HepG2 (cell line): ENCODE results near the gene OR1F1. TPM values are rescaled to one million over a fixed set of nuclear protein-coding genes. Genes with fewer than 3 reads are reported as not detected.

Experiments
- ADNP ChIP-seq: sonication (generic); formaldehyde crosslinking; IDR thresholded peaks from 2 replicates; pipeline ENCODE4 v1.4.0; 2020; ENCODE audit warnings: missing genetic modification reagents
- BCL6 ChIP-seq: IDR thresholded peaks from 2 replicates; pipeline ENCODE4 v1.6.1; 2016; ENCODE audit warnings: missing genetic modification reagents, missing compliant biosample characterization
- FOXJ3 ChIP-seq: sonication (generic); formaldehyde crosslinking; IDR thresholded peaks from 2 replicates; pipeline ENCODE4 v1.4.0; 2020; ENCODE audit warnings: missing genetic modification reagents, mild to moderate bottlenecking, borderline replicate concordance
- HOXA3 ChIP-seq: sonication (generic); formaldehyde crosslinking; IDR thresholded peaks from 2 replicates; pipeline ENCODE4 v1.5.0; 2020; ENCODE audit warnings: missing genetic modification reagents
- MAF1 ChIP-seq: sonication (generic); formaldehyde crosslinking; IDR thresholded peaks from 2 replicates; pipeline ENCODE4 v1.5.0; 2020; ENCODE audit warnings: missing genetic modification reagents, borderline replicate concordance
- NCOA1 ChIP-seq: sonication (generic); formaldehyde crosslinking; IDR thresholded peaks from 2 replicates; pipeline ENCODE4 v1.9.0; 2021; ENCODE audit warnings: missing genetic modification reagents
- PITX1 ChIP-seq: sonication (generic); formaldehyde crosslinking; IDR thresholded peaks from 2 replicates; pipeline ENCODE4 v1.5.1; 2020; ENCODE audit warnings: mild to moderate bottlenecking, missing genetic modification reagents
- SOX5 ChIP-seq: IDR thresholded peaks from 2 replicates; pipeline ENCODE4 v1.6.1; 2016; ENCODE audit warnings: borderline replicate concordance
- SRY ChIP-seq: sonication (generic); formaldehyde crosslinking; IDR thresholded peaks from 2 replicates; pipeline ENCODE4 v1.8.0; 2022; ENCODE audit warnings: mild to moderate bottlenecking, missing genetic modification reagents
- ZNF3 ChIP-seq: IDR thresholded peaks from 2 replicates; pipeline ENCODE4 v1.7.0; 2017; ENCODE audit warnings: inconsistent platforms
- ZNF317 ChIP-seq: sonication (generic); formaldehyde crosslinking; IDR thresholded peaks from 2 replicates; pipeline ENCODE4 v1.5.0; 2020; ENCODE audit warnings: mild to moderate bottlenecking, missing genetic modification reagents
- ZNF329 ChIP-seq: sonication (generic); formaldehyde crosslinking; IDR thresholded peaks from 2 replicates; pipeline ENCODE4 v1.9.0; 2021; ENCODE audit warnings: low read depth, mild to moderate bottlenecking, missing genetic modification reagents
- ZNF335 ChIP-seq: sonication (generic); formaldehyde crosslinking; IDR thresholded peaks from 2 replicates; pipeline ENCODE4 v1.4.0; 2020; ENCODE audit warnings: missing genetic modification reagents
- ZNF547 ChIP-seq: sonication (generic); formaldehyde crosslinking; IDR thresholded peaks from 2 replicates; pipeline ENCODE4 v1.5.1; 2020; ENCODE audit warnings: mild to moderate bottlenecking, missing genetic modification reagents
- ZNF572 ChIP-seq: sonication (generic); formaldehyde crosslinking; IDR thresholded peaks from 2 replicates; pipeline ENCODE4 v1.5.1; 2020; ENCODE audit warnings: mild to moderate bottlenecking, missing genetic modification reagents
- ZNF598 ChIP-seq: sonication (generic); formaldehyde crosslinking; IDR thresholded peaks from 2 replicates; pipeline ENCODE4 v1.5.1; 2020; ENCODE audit warnings: mild to moderate bottlenecking, missing genetic modification reagents, borderline replicate concordance
- ZNF878 ChIP-seq: sonication (generic); formaldehyde crosslinking; IDR thresholded peaks from 2 replicates; pipeline ENCODE4 v1.8.1; 2023; ENCODE audit warnings: mild to moderate bottlenecking, missing genetic modification reagents, moderate library complexity
- polyA plus RNA-seq, 8 experiments: library from polyadenylated mRNA; depleted of rRNA in 3 of 8; stranded (reverse) in 7 of 8; unstranded in 1 of 8; fragments of >200 nt; fragmentation: Illumina TruSeq in 4 of 8; extraction: Trizol in 4 of 8; gene quantifications; 2 replicates each; pipeline versions ENCODE4 v1.2.1 to v1.2.3, GENCODE V29; 2011 to 2016; ENCODE audit warnings: low read depth in 4 of 8, missing spikeins in 1 of 8, mixed read lengths in 1 of 8; ENCODE audit not compliant: insufficient read depth in 1 of 8
- total RNA-seq, 5 experiments: library from RNA; depleted of rRNA; stranded (reverse); fragments of >200 nt; fragmentation: Illumina TruSeq; extraction: Trizol; gene quantifications; 2 replicates each; pipeline ENCODE4 v1.2.3, GENCODE V29; 2016; ENCODE audit warnings: low read depth in 1 of 5
- TF ChIP-seq, protein P1 (sequence below): sonication (generic); formaldehyde crosslinking; IDR thresholded peaks from 2 replicates; pipeline ENCODE4 v1.4.0; 2020; ENCODE audit warnings: missing genetic modification reagents
- TF ChIP-seq, protein P2 (sequence below): sonication (generic); formaldehyde crosslinking; IDR thresholded peaks from 2 replicates; pipeline ENCODE4 v1.8.0; 2022; ENCODE audit warnings: mild to moderate bottlenecking, missing genetic modification reagents, moderate library complexity
- TF ChIP-seq, protein P3 (sequence below): IDR thresholded peaks from 2 replicates; pipeline ENCODE4 v1.6.1; 2012; ENCODE audit warnings: low read depth, low read length, improper control_type of control experiment
- TF ChIP-seq, protein P4 (sequence below): IDR thresholded peaks from 2 replicates; pipeline ENCODE4 v1.6.1; 2016; ENCODE audit warnings: missing biosample characterization, missing genetic modification reagents, low read depth

OR1F1 gene
- total and polyA plus RNA-seq, 2 of the 13 experiments (the other 11 are each of a cell fraction or from before 2014, with no cell fraction given) = 0.90 TPM; not detected in 1

DNA sequence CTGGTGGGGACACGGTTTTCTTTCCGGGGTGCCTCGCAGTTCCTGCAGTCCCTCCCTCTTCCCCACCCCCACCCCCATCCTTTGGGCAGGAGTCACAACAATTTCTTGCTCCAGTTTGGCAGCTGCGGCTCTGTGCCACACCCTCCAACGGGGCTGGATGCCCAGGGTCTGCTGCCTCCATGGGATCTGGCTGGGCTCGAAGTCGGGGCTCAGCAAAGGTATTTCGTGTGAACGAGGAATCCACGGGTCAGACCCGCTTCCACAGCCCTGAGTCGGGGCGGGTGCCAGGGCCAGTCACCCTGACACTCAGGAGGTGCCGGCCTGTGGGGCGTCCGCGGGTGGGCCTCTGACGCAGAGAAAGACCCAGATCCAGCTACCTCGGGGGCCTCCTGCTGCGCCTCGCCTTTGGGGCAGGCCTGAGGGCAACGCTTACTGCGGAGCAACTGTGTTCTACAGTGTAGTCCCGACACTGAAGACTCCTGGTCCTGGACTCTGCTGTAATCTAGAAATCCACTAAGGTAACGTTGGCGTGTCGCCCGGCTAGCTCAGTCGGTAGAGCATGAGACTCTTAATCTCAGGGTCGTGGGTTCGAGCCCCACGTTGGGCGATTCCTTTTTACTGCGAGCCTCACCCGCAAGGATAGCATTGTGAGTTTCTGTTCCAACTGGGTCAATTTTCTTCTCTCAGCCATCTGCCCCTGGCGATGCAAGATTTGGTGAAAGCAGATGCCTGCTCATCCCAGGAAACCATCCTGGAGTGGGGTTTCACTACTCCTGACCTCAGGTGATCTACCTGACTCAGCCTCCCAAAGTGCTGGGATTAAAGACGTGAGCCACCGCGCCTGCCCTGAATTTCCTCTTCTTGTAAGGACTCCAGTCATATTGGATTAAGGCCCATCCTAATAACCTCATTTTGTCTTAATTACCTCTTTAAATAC is 12.6 kb upstream of the OR1F1 start (continued):
- TF ChIP-seq, protein P1, sequence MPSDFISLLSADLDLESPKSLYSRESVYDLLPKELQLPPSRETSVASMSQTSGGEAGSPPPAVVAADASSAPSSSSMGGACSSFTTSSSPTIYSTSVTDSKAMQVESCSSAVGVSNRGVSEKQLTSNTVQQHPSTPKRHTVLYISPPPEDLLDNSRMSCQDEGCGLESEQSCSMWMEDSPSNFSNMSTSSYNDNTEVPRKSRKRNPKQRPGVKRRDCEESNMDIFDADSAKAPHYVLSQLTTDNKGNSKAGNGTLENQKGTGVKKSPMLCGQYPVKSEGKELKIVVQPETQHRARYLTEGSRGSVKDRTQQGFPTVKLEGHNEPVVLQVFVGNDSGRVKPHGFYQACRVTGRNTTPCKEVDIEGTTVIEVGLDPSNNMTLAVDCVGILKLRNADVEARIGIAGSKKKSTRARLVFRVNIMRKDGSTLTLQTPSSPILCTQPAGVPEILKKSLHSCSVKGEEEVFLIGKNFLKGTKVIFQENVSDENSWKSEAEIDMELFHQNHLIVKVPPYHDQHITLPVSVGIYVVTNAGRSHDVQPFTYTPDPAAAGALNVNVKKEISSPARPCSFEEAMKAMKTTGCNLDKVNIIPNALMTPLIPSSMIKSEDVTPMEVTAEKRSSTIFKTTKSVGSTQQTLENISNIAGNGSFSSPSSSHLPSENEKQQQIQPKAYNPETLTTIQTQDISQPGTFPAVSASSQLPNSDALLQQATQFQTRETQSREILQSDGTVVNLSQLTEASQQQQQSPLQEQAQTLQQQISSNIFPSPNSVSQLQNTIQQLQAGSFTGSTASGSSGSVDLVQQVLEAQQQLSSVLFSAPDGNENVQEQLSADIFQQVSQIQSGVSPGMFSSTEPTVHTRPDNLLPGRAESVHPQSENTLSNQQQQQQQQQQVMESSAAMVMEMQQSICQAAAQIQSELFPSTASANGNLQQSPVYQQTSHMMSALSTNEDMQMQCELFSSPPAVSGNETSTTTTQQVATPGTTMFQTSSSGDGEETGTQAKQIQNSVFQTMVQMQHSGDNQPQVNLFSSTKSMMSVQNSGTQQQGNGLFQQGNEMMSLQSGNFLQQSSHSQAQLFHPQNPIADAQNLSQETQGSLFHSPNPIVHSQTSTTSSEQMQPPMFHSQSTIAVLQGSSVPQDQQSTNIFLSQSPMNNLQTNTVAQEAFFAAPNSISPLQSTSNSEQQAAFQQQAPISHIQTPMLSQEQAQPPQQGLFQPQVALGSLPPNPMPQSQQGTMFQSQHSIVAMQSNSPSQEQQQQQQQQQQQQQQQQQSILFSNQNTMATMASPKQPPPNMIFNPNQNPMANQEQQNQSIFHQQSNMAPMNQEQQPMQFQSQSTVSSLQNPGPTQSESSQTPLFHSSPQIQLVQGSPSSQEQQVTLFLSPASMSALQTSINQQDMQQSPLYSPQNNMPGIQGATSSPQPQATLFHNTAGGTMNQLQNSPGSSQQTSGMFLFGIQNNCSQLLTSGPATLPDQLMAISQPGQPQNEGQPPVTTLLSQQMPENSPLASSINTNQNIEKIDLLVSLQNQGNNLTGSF (CRISPR knock-in tag) = peak; percentile 70; the same call in 1 of the 2 replicates
- TF ChIP-seq SOX5 (CRISPR knock-in tag) (no peak), PITX1 (CRISPR knock-in tag) (peak; percentile 30; the same call in 1 of the 2 replicates), NCOA1 (CRISPR knock-in tag) (no peak), BCL6 (CRISPR knock-in tag) (peak; percentile 42; the same call in 1 of the 2 replicates), ZNF317 (CRISPR knock-in tag) (peak; percentile 60; the same call in 1 of the 2 replicates), SRY (CRISPR knock-in tag) (no peak), MAF1 (CRISPR knock-in tag) (peak; percentile 98), ADNP (CRISPR knock-in tag) (peak; percentile 87; the same call in 1 of the 2 replicates), HOXA3 (CRISPR knock-in tag) (peak; percentile 76), ZNF335 (CRISPR knock-in tag) (no peak), ZNF329 (CRISPR knock-in tag) (no peak), FOXJ3 (0 out of 2 replicates have a peak, but pooled peaks have one; percentile 48), ZNF547 (CRISPR knock-in tag) (no peak), ZNF598 (no peak), ZNF3 (CRISPR knock-in tag) (no peak), ZNF572 (no peak), ZNF878 (CRISPR knock-in tag) (no peak)
- TF ChIP-seq, protein P2, sequence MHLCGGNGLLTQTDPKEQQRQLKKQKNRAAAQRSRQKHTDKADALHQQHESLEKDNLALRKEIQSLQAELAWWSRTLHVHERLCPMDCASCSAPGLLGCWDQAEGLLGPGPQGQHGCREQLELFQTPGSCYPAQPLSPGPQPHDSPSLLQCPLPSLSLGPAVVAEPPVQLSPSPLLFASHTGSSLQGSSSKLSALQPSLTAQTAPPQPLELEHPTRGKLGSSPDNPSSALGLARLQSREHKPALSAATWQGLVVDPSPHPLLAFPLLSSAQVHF (CRISPR knock-in tag) = no peak
- TF ChIP-seq, protein P3, sequence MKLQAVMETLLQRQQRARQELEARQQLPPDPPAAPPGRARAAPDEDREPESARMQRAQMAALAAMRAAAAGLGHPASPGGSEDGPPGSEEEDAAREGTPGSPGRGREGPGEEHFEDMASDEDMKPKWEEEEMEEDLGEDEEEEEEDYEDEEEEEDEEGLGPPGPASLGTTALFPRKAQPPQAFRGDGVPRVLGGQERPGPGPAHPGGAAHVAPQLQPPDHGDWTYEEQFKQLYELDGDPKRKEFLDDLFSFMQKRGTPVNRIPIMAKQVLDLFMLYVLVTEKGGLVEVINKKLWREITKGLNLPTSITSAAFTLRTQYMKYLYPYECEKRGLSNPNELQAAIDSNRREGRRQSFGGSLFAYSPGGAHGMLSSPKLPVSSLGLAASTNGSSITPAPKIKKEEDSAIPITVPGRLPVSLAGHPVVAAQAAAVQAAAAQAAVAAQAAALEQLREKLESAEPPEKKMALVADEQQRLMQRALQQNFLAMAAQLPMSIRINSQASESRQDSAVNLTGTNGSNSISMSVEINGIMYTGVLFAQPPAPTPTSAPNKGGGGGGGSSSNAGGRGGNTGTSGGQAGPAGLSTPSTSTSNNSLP = no peak
- TF ChIP-seq, protein P4, sequence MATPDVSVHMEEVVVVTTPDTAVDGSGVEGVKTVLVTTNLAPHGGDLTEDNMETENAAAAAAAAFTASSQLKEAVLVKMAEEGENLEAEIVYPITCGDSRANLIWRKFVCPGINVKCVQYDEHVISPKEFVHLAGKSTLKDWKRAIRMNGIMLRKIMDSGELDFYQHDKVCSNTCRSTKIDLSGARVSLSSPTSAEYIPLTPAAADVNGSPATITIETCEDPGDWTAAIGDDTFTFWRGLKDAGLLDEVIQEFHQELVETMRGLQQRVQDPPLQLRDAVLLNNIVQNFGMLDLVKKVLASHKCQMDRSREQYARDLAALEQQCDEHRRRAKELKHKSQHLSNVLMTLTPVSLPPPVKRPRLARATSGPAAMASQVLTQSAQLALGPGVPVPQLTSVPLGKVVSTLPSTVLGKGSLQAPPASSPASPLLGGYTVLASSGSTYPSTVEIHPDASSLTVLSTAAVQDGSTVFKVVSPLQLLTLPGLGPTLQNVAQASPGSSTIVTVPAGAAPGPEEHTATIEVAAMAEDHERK (CRISPR knock-in tag) = no peak
